HG03159 (cell line): ENCODE measurements around the gene C2orf42.
"Not testable (repeated sequence)": the region's sequence is repeated elsewhere in the genome, so short reads cannot be mapped to it uniquely, and the experiment has no call there.

Experiments used
- ATAC-seq: cut with Tn5 transposase; IDR thresholded peaks from one replicate; pipeline ENCODE4 v1.9.1; 2021; ENCODE audit warnings: mild to moderate bottlenecking, moderate library complexity; ENCODE audit not compliant: unreplicated experiment

The C2orf42 gene

DNA sequence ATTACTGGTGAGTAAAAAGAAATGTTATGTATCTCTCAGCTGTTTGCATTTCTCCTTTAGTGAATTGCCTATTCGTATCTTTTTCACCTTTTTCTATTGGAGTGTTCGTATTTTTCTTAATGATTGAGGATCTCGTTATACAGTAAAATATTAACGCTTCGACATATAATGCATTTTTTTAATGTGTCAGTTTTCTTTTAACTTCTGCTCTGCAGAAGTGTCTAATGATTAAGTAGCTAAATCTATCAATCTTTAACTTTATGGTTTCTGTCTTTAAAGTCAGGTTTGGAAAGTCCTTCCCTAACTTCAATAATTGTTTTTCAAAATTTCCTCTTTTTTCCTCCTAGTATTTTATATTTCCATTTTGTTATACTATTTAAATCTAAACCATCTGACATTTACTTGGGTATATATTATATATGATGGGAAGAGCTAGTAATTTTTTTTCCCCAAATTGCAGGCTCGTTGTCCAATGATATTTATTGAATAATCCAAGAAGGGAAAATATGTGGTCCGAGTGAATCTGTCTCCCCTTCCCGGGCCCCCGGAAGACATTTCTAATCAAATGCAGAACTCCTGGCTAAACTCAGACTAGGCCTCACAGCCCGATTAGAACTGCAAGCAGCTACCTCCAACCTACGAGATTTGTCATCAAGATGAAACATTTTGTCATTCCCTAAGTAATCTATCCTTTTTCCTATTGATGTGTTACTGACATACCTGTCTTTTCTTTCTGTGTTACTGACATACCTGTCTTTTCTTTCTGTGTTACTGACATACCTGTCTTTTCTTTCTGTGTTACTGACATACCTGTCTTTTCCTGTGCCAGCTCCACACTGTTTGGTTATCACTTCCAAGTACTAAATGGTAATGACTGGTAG, 86.3 kb downstream of the C2orf42 start:
- ATAC-seq = no peak

GRCh38 chr2:70103531-70104061, 87.2 kb downstream of the C2orf42 start:
- ATAC-seq = no peak

- ATAC-seq = not testable (repeated sequence)
These were observed 88.4 kb downstream of the C2orf42 start for GRCh38 chr2:70102323-70102905.

DNA sequence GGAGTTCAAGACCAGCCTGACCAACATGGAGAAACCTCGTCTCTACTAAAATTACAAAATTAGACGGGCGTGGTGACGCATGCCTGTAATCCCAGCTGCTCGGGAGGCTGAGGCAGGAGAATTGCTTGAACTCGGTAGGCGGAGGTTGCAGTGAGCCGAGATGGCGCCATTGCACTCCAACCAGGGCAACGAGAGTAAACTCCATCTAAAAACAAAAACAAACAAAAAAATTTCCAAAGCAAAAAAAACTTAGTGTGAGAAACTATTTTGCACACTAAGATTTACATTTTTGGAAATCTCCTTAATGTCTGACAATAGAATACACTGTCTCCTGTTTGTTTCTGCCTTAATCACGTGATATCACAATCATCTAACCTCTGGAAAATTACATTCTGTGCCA, 89.1 kb downstream of the C2orf42 start:
- not testable (repeated sequence) for ATAC-seq

GRCh38 chr2:70101174-70101573, 89.6 kb downstream of the C2orf42 start:
- ATAC-seq = no peak
